Mesenteric fat pad (tissue), 1 donor: ENCODE data around the gene SPI1. TPM values are rescaled to one million over a fixed set of nuclear protein-coding genes. Genes with fewer than 3 reads are reported as not detected.

Source experiments
- DNase-seq: peaks from one replicate; pipeline ENCODE4 v3.0.0-alpha.2; 2020; ENCODE audit warnings: low spot score
- microRNA-seq: library from miRNA; unstranded; fragments of <30 nt; microRNA quantifications from one replicate; pipeline ENCODE4 v1.2.0, GENCODE V29; 2020; ENCODE audit warnings: borderline number of aligned reads
- total RNA-seq: library from RNA; stranded (reverse); fragmentation: NEBNext Ultra II Directional; extraction: Animal tissue kit (Norgen Biotek cat#: 25700); gene quantifications from one replicate; pipeline ENCODE4 v1.2.1, GENCODE V29; 2021
- donor health status: DM: yes; HTN: yes; CAD: no.

SPI1 gene
- total RNA-seq, 1 donor from 2014 or later = 74.7 TPM

GRCh38 chr11:47327949-47328348 lies 50.4 kb downstream of the SPI1 start:
- no peak for DNase-seq

GRCh38 chr11:47327025-47327424 lies 51.3 kb downstream of the SPI1 start:
- DNase-seq = no peak

GRCh38 chr11:47326198-47326597 lies 52.1 kb downstream of the SPI1 start:
- DNase-seq = peak; percentile 49

- DNase-seq = peak; percentile 81
Observed at GRCh38 chr11:47325271-47326041, 52.9 kb downstream of the SPI1 start.

- peak; percentile 71 for DNase-seq
Observed at GRCh38 chr11:47324520-47324919, 53.8 kb downstream of the SPI1 start.

- no peak for DNase-seq
Observed at GRCh38 chr11:47318166-47318565, 60.2 kb downstream of the SPI1 start.

- no peak for DNase-seq
Observed at GRCh38 chr11:47317064-47317828, 61.1 kb downstream of the SPI1 start.

GRCh38 chr11:47316501-47316900 lies 61.8 kb downstream of the SPI1 start:
- peak; percentile 71 for DNase-seq

- peak; percentile 65 for DNase-seq
Observed at GRCh38 chr11:47314992-47315391, 63.4 kb downstream of the SPI1 start.

- DNase-seq = peak; percentile 78
Observed at GRCh38 chr11:47308050-47308823, 70.1 kb downstream of the SPI1 start.

- DNase-seq = no peak
Observed at GRCh38 chr11:47306484-47306844, 71.9 kb downstream of the SPI1 start.

GRCh38 chr11:47305734-47306483 lies 72.4 kb downstream of the SPI1 start:
- peak; percentile 57 for DNase-seq

Small RNAs within 50 kb of the gene (microRNA-seq; reads per million reads assigned to microRNA genes)
- gene MIR4487 = not detected

Other genes with a start within 250 kb of the SPI1 start
- 57.0 TPM for gene ARFGAP2, start 201.7 kb downstream of the SPI1 start, total RNA-seq
- 14.9 TPM for gene PACSIN3, start 192.1 kb downstream of the SPI1 start, total RNA-seq
- gene DDB2, start 163.6 kb downstream of the SPI1 start, total RNA-seq = 21.0 TPM
- 38.2 TPM for gene ACP2, start 129.7 kb downstream of the SPI1 start, total RNA-seq
- gene NR1H3, start 120.6 kb downstream of the SPI1 start, total RNA-seq = 73.2 TPM
- 35.7 TPM for gene MADD, start 108.4 kb downstream of the SPI1 start, total RNA-seq
- 0.48 TPM for gene MYBPC3, start 25.8 kb downstream of the SPI1 start, total RNA-seq
- gene SLC39A13, start 30.0 kb upstream of the SPI1 start, total RNA-seq = 49.7 TPM
- gene PSMC3, start 47.9 kb upstream of the SPI1 start, total RNA-seq = 116 TPM
- gene RAPSN, start 70.6 kb upstream of the SPI1 start, total RNA-seq = 0.55 TPM
- 127 TPM for gene CELF1, start 174.6 kb upstream of the SPI1 start, total RNA-seq
- 50.7 TPM for gene PTPMT1, start 187.1 kb upstream of the SPI1 start, total RNA-seq
- gene KBTBD4, start 200.4 kb upstream of the SPI1 start, total RNA-seq = 12.6 TPM
- 72.8 TPM for gene NDUFS3, start 200.5 kb upstream of the SPI1 start, total RNA-seq
- 0.55 TPM for gene FAM180B, start 208.1 kb upstream of the SPI1 start, total RNA-seq
- gene C1QTNF4, start 215.9 kb upstream of the SPI1 start, total RNA-seq = 1.1 TPM